SK-N-SH treated with all-trans-retinoic acid at 6 μM for 48 hours (cell line): ENCODE data around the gene UBE2V1.

Experiments
- ATAC-seq: fragments of 200-7000 bp; cut with Tn5 transposase; 3 replicates; pipeline ENCODE4 v1.9.1; 2020; ENCODE audit warnings: mild to moderate bottlenecking, moderate library complexity
- ARNTL ChIP-seq: fragments of 450-650 bp; formaldehyde crosslinking; IDR thresholded peaks from 2 replicates; pipeline ENCODE4 v1.5.0; 2020; ENCODE audit warnings: low read depth, mild to moderate bottlenecking, moderate library complexity, borderline replicate concordance
- BACH2 ChIP-seq: fragments of 250-450 bp; sonication (Bioruptor Pico); IDR thresholded peaks from 2 replicates; pipeline ENCODE4 v1.9.0; 2021; ENCODE audit warnings: mild to moderate bottlenecking, borderline replicate concordance
- CREB5 ChIP-seq: fragments of 250-450 bp; sonication (Bioruptor Pico); IDR thresholded peaks from 2 replicates; pipeline ENCODE4 v1.5.1; 2020; ENCODE audit warnings: low read depth, mild to moderate bottlenecking, moderate library complexity
- CSDC2 ChIP-seq: fragments of 250-450 bp; sonication (Bioruptor Pico); IDR thresholded peaks from 2 replicates; pipeline ENCODE4 v1.5.0; 2020; ENCODE audit warnings: mild to moderate bottlenecking, moderate library complexity
- CSRNP3 ChIP-seq: fragments of 250-450 bp; sonication (Bioruptor Pico); IDR thresholded peaks from 2 replicates; pipeline ENCODE4 v1.5.1; 2021; ENCODE audit warnings: mild to moderate bottlenecking, moderate library complexity
- ESRRG ChIP-seq: fragments of 250-450 bp; sonication (Bioruptor Pico); IDR thresholded peaks from 2 replicates; pipeline ENCODE4 v1.6.1; 2021; ENCODE audit warnings: mild to moderate bottlenecking
- GLIS3 ChIP-seq: fragments of 250-450 bp; sonication (Bioruptor Pico); IDR thresholded peaks from 2 replicates; pipeline ENCODE4 v1.5.0; 2020; ENCODE audit warnings: mild to moderate bottlenecking, moderate library complexity
- ISL1 ChIP-seq: fragments of 250-450 bp; sonication (Bioruptor Pico); IDR thresholded peaks from 2 replicates; pipeline ENCODE4 v2.1.2; 2022; ENCODE audit warnings: mild to moderate bottlenecking, moderate library complexity
- OSR1 ChIP-seq: fragments of 250-450 bp; sonication (Bioruptor Pico); IDR thresholded peaks from 2 replicates; pipeline ENCODE4 v1.8.0; 2022; ENCODE audit warnings: moderate library complexity, mild to moderate bottlenecking, inconsistent platforms
- PPARA ChIP-seq: fragments of 250-450 bp; sonication (Bioruptor Pico); IDR thresholded peaks from 2 replicates; pipeline ENCODE4 v1.5.0; 2020; ENCODE audit warnings: mild to moderate bottlenecking, borderline replicate concordance
- RARB ChIP-seq: fragments of 250-450 bp; sonication (Bioruptor Pico); IDR thresholded peaks from 2 replicates; pipeline ENCODE4 v1.8.0; 2021; ENCODE audit warnings: mild to moderate bottlenecking, moderate library complexity
- SNAI2 ChIP-seq: fragments of 250-450 bp; sonication (Bioruptor Pico); IDR thresholded peaks from 2 replicates; pipeline ENCODE4 v1.5.0; 2020; ENCODE audit warnings: mild to moderate bottlenecking, moderate library complexity
- TCF4 ChIP-seq: fragments of 250-450 bp; sonication (Bioruptor Pico); IDR thresholded peaks from 2 replicates; pipeline ENCODE4 v1.8.0; 2021; ENCODE audit warnings: mild to moderate bottlenecking, moderate library complexity, borderline replicate concordance
- TOX ChIP-seq: fragments of 250-450 bp; sonication (Bioruptor Pico); IDR thresholded peaks from 2 replicates; pipeline ENCODE4 v1.8.0; 2021; ENCODE audit warnings: mild to moderate bottlenecking, moderate library complexity, borderline replicate concordance
- TSHZ2 ChIP-seq: fragments of 250-450 bp; sonication (Bioruptor Pico); IDR thresholded peaks from 2 replicates; pipeline ENCODE4 v1.5.0; 2020; ENCODE audit warnings: mild to moderate bottlenecking, moderate library complexity
- ZC3H10 ChIP-seq: fragments of 250-450 bp; sonication (Bioruptor Pico); IDR thresholded peaks from 2 replicates; pipeline ENCODE4 v1.5.1; 2021; ENCODE audit warnings: mild to moderate bottlenecking, moderate library complexity
- ZNF565 ChIP-seq: fragments of 450-650 bp; formaldehyde crosslinking; conservative IDR thresholded peaks from 2 replicates; pipeline ENCODE4 v1.5.0; 2020; ENCODE audit warnings: low read depth, mild to moderate bottlenecking, moderate library complexity
- ZNF70 ChIP-seq: fragments of 450-650 bp; formaldehyde crosslinking; IDR thresholded peaks from 2 replicates; pipeline ENCODE4 v1.5.0; 2020; ENCODE audit warnings: mild to moderate bottlenecking, moderate library complexity
- ZNF8 ChIP-seq: fragments of 450-650 bp; formaldehyde crosslinking; IDR thresholded peaks from 2 replicates; pipeline ENCODE4 v1.5.0; 2020; ENCODE audit warnings: mild to moderate bottlenecking, moderate library complexity
- TF ChIP-seq, protein P1 (sequence below): fragments of 250-450 bp; sonication (Bioruptor Pico); IDR thresholded peaks from 2 replicates; pipeline ENCODE4 v1.8.0; 2021; ENCODE audit warnings: low read depth, mild to moderate bottlenecking, moderate library complexity, borderline replicate concordance
- TF ChIP-seq, protein P2 (sequence below): fragments of 250-450 bp; sonication (Bioruptor Pico); IDR thresholded peaks from 2 replicates; pipeline ENCODE4 v1.8.0; 2020; ENCODE audit warnings: mild to moderate bottlenecking, moderate library complexity, borderline replicate concordance

The UBE2V1 gene

GRCh38 chr20:50092436-50092835, 20.5 kb downstream of the UBE2V1 start (continued):
- TF ChIP-seq, protein P1, sequence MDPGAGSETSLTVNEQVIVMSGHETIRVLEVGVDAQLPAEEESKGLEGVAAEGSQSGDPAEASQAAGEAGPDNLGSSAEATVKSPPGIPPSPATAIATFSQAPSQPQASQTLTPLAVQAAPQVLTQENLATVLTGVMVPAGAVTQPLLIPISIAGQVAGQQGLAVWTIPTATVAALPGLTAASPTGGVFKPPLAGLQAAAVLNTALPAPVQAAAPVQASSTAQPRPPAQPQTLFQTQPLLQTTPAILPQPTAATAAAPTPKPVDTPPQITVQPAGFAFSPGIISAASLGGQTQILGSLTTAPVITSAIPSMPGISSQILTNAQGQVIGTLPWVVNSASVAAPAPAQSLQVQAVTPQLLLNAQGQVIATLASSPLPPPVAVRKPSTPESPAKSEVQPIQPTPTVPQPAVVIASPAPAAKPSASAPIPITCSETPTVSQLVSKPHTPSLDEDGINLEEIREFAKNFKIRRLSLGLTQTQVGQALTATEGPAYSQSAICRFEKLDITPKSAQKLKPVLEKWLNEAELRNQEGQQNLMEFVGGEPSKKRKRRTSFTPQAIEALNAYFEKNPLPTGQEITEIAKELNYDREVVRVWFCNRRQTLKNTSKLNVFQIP (CRISPR knock-in tag) = no peak
- TF ChIP-seq ESRRG (CRISPR knock-in tag) (no peak), ZC3H10 (CRISPR knock-in tag) (no peak), OSR1 (CRISPR knock-in tag) (no peak), GLIS3 (CRISPR knock-in tag) (no peak), SNAI2 (CRISPR knock-in tag) (no peak)

- no peak for TF ChIP-seq ZNF8 (CRISPR knock-in tag)
- TF ChIP-seq SNAI2 (CRISPR knock-in tag) = no peak
- TF ChIP-seq ISL1 (CRISPR knock-in tag) = no peak
- TF ChIP-seq ESRRG (CRISPR knock-in tag) = no peak
- TF ChIP-seq TOX (CRISPR knock-in tag) = no peak
- TF ChIP-seq CSDC2 = no peak
- no peak for TF ChIP-seq ZNF565
- no peak for TF ChIP-seq ARNTL (CRISPR knock-in tag)
- no peak for TF ChIP-seq TSHZ2
- TF ChIP-seq, protein P2, sequence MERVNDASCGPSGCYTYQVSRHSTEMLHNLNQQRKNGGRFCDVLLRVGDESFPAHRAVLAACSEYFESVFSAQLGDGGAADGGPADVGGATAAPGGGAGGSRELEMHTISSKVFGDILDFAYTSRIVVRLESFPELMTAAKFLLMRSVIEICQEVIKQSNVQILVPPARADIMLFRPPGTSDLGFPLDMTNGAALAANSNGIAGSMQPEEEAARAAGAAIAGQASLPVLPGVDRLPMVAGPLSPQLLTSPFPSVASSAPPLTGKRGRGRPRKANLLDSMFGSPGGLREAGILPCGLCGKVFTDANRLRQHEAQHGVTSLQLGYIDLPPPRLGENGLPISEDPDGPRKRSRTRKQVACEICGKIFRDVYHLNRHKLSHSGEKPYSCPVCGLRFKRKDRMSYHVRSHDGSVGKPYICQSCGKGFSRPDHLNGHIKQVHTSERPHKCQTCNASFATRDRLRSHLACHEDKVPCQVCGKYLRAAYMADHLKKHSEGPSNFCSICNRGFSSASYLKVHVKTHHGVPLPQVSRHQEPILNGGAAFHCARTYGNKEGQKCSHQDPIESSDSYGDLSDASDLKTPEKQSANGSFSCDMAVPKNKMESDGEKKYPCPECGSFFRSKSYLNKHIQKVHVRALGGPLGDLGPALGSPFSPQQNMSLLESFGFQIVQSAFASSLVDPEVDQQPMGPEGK (CRISPR knock-in tag) = no peak
- TF ChIP-seq RARB (CRISPR knock-in tag) = no peak
- no peak for TF ChIP-seq PPARA (CRISPR knock-in tag)
- no peak for TF ChIP-seq CSRNP3 (CRISPR knock-in tag)
- TF ChIP-seq CREB5 (CRISPR knock-in tag) = no peak
- TF ChIP-seq BACH2 = no peak
- TF ChIP-seq OSR1 (CRISPR knock-in tag) = no peak
- TF ChIP-seq TCF4 = no peak
- TF ChIP-seq GLIS3 (CRISPR knock-in tag) = no peak
- no peak for TF ChIP-seq ZNF70 (CRISPR knock-in tag)
- no peak for ATAC-seq
These were observed 23.2 kb downstream of the UBE2V1 start for GRCh38 chr20:50089787-50090177.

- TF ChIP-seq CSDC2 (no peak), RARB (CRISPR knock-in tag) (no peak)
- ATAC-seq = no peak
These were observed 23.7 kb downstream of the UBE2V1 start for GRCh38 chr20:50089140-50089786.
